HepG2 (cell line): ENCODE data around the gene TMEM214. TPM values are rescaled to one million over a fixed set of nuclear protein-coding genes. Genes with fewer than 3 reads are reported as not detected.
A peak's percentile ranks its signal among the peaks of the same experiment; 100 is the strongest.

Experiments
- ATAC-seq: fragments of 200-7000 bp; cut with Tn5 transposase; 3 replicates; pipeline ENCODE4 v1.9.1; 2020; ENCODE audit warnings: mild to moderate bottlenecking, moderate library complexity
- BruUV-seq: library from RNA; stranded (reverse); fragments of 400-500 nt; replicated peaks from 2 replicates; lab custom pipeline; 2021; lab: Mats Ljungman, UMichigan
- CTCF ChIA-PET: fragments of 300-600 bp; formaldehyde crosslinking; extraction: SDS; loops from one replicate; lab custom pipeline; 2021; ENCODE audit warnings: low total read pairs, inconsistent platforms, low intra/inter-chr PET ratio; lab: Yijun Ruan, JAX
- POLR2A ChIA-PET: fragments of 350-600 bp; sonication (Branson Sonifier 250); formaldehyde crosslinking; loops from one replicate; lab custom pipeline; 2020; ENCODE audit warnings: antibody characterized with exemption, inconsistent platforms; lab: Yijun Ruan, JAX
- DNase-seq: peaks from one replicate; pipeline ENCODE4 v3.0.0-alpha.2; 2015; ENCODE audit warnings: low spot score
- FAIRE-seq: peaks from 3 replicates; lab custom pipeline; 2011; peaks lifted over from hg19 to GRCh38; lab: Jason Lieb, UNC
- H2AFZ ChIP-seq: one replicate; pipeline ENCODE4 v1.6.1; 2011; ENCODE audit warnings: low read length, inconsistent platforms
- H3K27ac ChIP-seq: fragments of 300-600 bp; 3 replicates; pipeline ENCODE4 v1.8.0; 2011; ENCODE audit warnings: mixed run types, mild to moderate bottlenecking, mixed read lengths, low read length, inconsistent platforms; ENCODE audit not compliant: insufficient read depth; ENCODE audit errors: extremely low read length
- H3K27me3 ChIP-seq, 2 experiments: fragments of 200-600 bp in 1 of 2; 2 replicates in 1 of 2; 3 replicates in 1 of 2; pipeline versions ENCODE4 v1.6.0 to v1.8.0; 2011; ENCODE audit warnings: low read length in 2 of 2, mild to moderate bottlenecking in 2 of 2, moderate library complexity in 2 of 2, inconsistent platforms in 1 of 2; ENCODE audit not compliant: insufficient read depth in 2 of 2, control insufficient read depth in 1 of 2
- H3K36me3 ChIP-seq, 2 experiments: fragments of 200-600 bp in 1 of 2; replicated peaks in 1 of 2; 2 replicates in 1 of 2; 3 replicates in 1 of 2; pipeline versions ENCODE4 v1.5.1 to v1.8.0; 2011; ENCODE audit warnings: low read length in 2 of 2, inconsistent platforms in 1 of 2; ENCODE audit not compliant: insufficient read depth in 2 of 2, control insufficient read depth in 1 of 2
- H3K4me1 ChIP-seq: 2 replicates; pipeline ENCODE4 v1.5.1; 2012; ENCODE audit warnings: low read length, inconsistent platforms; ENCODE audit not compliant: insufficient read depth
- H3K4me2 ChIP-seq: 2 replicates; pipeline ENCODE4 v1.6.0; 2011; ENCODE audit warnings: low read depth, low read length, inconsistent platforms
- H3K4me3 ChIP-seq, 3 experiments: fragments of 200-600 bp in 1 of 3; sonication (generic), shearing (Covaris generic) in 1 of 3; replicated peaks in 1 of 3; 2 replicates each; pipeline ENCODE4 v1.5.1; 2011 to 2016; ENCODE audit warnings: low read length in 3 of 3, inconsistent platforms in 2 of 3, low read depth in 2 of 3, mild to moderate bottlenecking in 2 of 3, control low read depth in 1 of 3, mixed read lengths in 1 of 3; ENCODE audit not compliant: insufficient read depth in 1 of 3
- H3K79me2 ChIP-seq: one replicate; pipeline ENCODE4 v1.6.1; 2011; ENCODE audit warnings: low read length, inconsistent platforms; ENCODE audit not compliant: insufficient read depth
- H3K9ac ChIP-seq: 2 replicates; pipeline ENCODE4 v1.6.0; 2011; ENCODE audit warnings: mild to moderate bottlenecking, low read depth, low read length, inconsistent platforms; ENCODE audit not compliant: insufficient read depth
- H3K9me3 ChIP-seq: 2 replicates; pipeline ENCODE4 v1.5.1; 2012; ENCODE audit warnings: mild to moderate bottlenecking, low read length
- H4K20me1 ChIP-seq: 2 replicates; pipeline ENCODE4 v1.6.0; 2011; ENCODE audit warnings: inconsistent platforms, mild to moderate bottlenecking, low read length, moderate library complexity; ENCODE audit not compliant: insufficient read depth
- BRF2 ChIP-seq: sonication (generic); formaldehyde crosslinking; IDR thresholded peaks from 2 replicates; pipeline ENCODE4 v1.8.1; 2022; ENCODE audit warnings: mild to moderate bottlenecking, missing genetic modification reagents
- CTCF ChIP-seq: sonication (generic); formaldehyde crosslinking; IDR thresholded peaks from 2 replicates; pipeline ENCODE4 v1.5.0; 2020; ENCODE audit warnings: mild to moderate bottlenecking, missing genetic modification reagents, moderate library complexity
- FIP1L1 ChIP-seq: fragments of 200-400 bp; formaldehyde crosslinking; IDR thresholded peaks from 2 replicates; pipeline ENCODE4 v1.6.1; 2018; ENCODE audit warnings: low read depth, mild to moderate bottlenecking, low read length, moderate library complexity, borderline replicate concordance; ENCODE audit not compliant: insufficient read depth
- GTF3A ChIP-seq: sonication (generic); formaldehyde crosslinking; conservative IDR thresholded peaks from 2 replicates; pipeline ENCODE4 v1.4.0; 2020; ENCODE audit warnings: mild to moderate bottlenecking, missing genetic modification reagents
- ZFP82 ChIP-seq: sonication (generic); formaldehyde crosslinking; IDR thresholded peaks from 2 replicates; pipeline ENCODE4 v1.5.1; 2020; ENCODE audit warnings: mild to moderate bottlenecking, missing genetic modification reagents, borderline replicate concordance
- WGBS: methylation state at CpG from one replicate; pipeline ENCODE4 v1.1.6; 2017; ENCODE audit warnings: low lambda C conversion rate; 5-methylcytosine and 5-hydroxymethylcytosine counted together
- in situ Hi-C: cut with HindIII; loops from 2 replicates; pipeline ENCODE4 v1.10.0; 2017; ENCODE audit warnings: low pct_unique_long_range_greater_than_20kb; ENCODE audit not compliant: extremely low pct_ligation_motif_present
- intact Hi-C: fragments of 100-400 bp; cut with micrococcal nuclease; formaldehyde crosslinking; loops from one replicate; pipeline ENCODE4 v1.10.0; 2022; ENCODE audit not compliant: unreplicated experiment
- polyA plus RNA-seq, 8 experiments: library from polyadenylated mRNA; depleted of rRNA in 3 of 8; stranded (reverse) in 7 of 8; unstranded in 1 of 8; fragments of >200 nt; fragmentation: Illumina TruSeq in 4 of 8; extraction: Trizol in 4 of 8; gene quantifications; 2 replicates each; pipeline versions ENCODE4 v1.2.1 to v1.2.3, GENCODE V29; 2011 to 2016; ENCODE audit warnings: low read depth in 4 of 8, missing spikeins in 1 of 8, mixed read lengths in 1 of 8; ENCODE audit not compliant: insufficient read depth in 1 of 8
- total RNA-seq, 5 experiments: library from RNA; depleted of rRNA; stranded (reverse); fragments of >200 nt; fragmentation: Illumina TruSeq; extraction: Trizol; gene quantifications; 2 replicates each; pipeline ENCODE4 v1.2.3, GENCODE V29; 2016; ENCODE audit warnings: low read depth in 1 of 5

Gene TMEM214
- total and polyA plus RNA-seq, 2 of the 13 experiments (the other 11 are each of a cell fraction or from before 2014, with no cell fraction given) = 58.3 to 132 TPM

GRCh38 chr2:27023740-27024139, 9.0 kb upstream of the TMEM214 start:
- 94% methylated on average over 7 of the region's 7 CpGs for WGBS
- TF ChIP-seq GTF3A (CRISPR knock-in tag) (no peak), BRF2 (no peak), ZFP82 (CRISPR knock-in tag) (no peak)
- CTCF ChIA-PET = no interaction called here
- Histone ChIP-seq H3K4me2 (no peak overlapping the region), H4K20me1 (no peaks in the 10 kb centered on the region), H3K27me3 (no peaks in the 10 kb centered on the region), H3K79me2 (no peaks in the 10 kb centered on the region), H3K27ac (no peak overlapping the region), H3K9ac (no peak overlapping the region), H3K4me1 (peaks cover 28% of the 10 kb centered on the region), H2AFZ (no peak overlapping the region), H3K9me3 (no peaks in the 10 kb centered on the region), H3K4me3 (no peak overlapping the region), H3K36me3 (peaks cover 3 to 18% of the 10 kb centered on the region in 2 experiments; a peak in 3 of 5 replicates)
- BruUV-seq = no TSS peak
- in situ Hi-C loops (no loop called here), intact Hi-C loops (no loop called here)
- ATAC-seq = no peak
- POLR2A ChIA-PET = no interaction called here
- DNase-seq = no peak
- FAIRE-seq = no peak

GRCh38 chr2:27024188-27024587, 8.6 kb upstream of the TMEM214 start:
- Histone ChIP-seq H3K27me3 (no peaks in the 10 kb centered on the region), H2AFZ (no peak overlapping the region), H3K36me3 (peaks cover 3 to 20% of the 10 kb centered on the region in 2 experiments; a peak in 3 of 5 replicates), H3K27ac (no peak overlapping the region), H3K4me3 (no peak overlapping the region), H4K20me1 (no peaks in the 10 kb centered on the region), H3K4me2 (no peak overlapping the region), H3K9me3 (no peaks in the 10 kb centered on the region), H3K79me2 (no peaks in the 10 kb centered on the region), H3K9ac (no peak overlapping the region), H3K4me1 (peaks cover 32% of the 10 kb centered on the region)
- intact Hi-C loops = no loop called here
- ChIA-PET POLR2A (no interaction called here), CTCF (no interaction called here)
- no TSS peak for BruUV-seq
- TF ChIP-seq CTCF (CRISPR knock-in tag) (0 out of 2 replicates have a peak, but pooled peaks have one; percentile 29), FIP1L1 (no peak)
- DNase-seq (no peak), ATAC-seq (peak; percentile 22), FAIRE-seq (no peak)
- in situ Hi-C loops = no loop called here
- WGBS = 95% methylated on average over 17 of the region's 18 CpGs
